H1 (cell line): Measurements from ENCODE around the gene TCF25. TPM values are rescaled to one million over a fixed set of nuclear protein-coding genes. Genes with fewer than 3 reads are reported as not detected.

Experiments
- CTCF ChIA-PET: fragments of 300-600 bp; sonication (Branson Sonifier 250); formaldehyde crosslinking; loops from one replicate; lab custom pipeline; 2021; ENCODE audit not compliant: partially characterized antibody; lab: Charles Lee
- POLR2A ChIA-PET: fragments of 300-600 bp; sonication (Branson Sonifier 250); formaldehyde crosslinking; loops from one replicate; lab custom pipeline; 2021; ENCODE audit warnings: inconsistent platforms; ENCODE audit not compliant: partially characterized antibody; lab: Charles Lee
- DNase-seq, 2 experiments: peaks; one replicate each; pipeline versions ENCODE4 v3.0.0 to v3.0.0-alpha.2; 2010 to 2022; ENCODE audit warnings: low spot score in 2 of 2, low read depth in 1 of 2, mixed read lengths in 1 of 2
- FAIRE-seq: peaks from 2 replicates; lab custom pipeline; 2011; peaks lifted over from hg19 to GRCh38; lab: Jason Lieb, UNC
- H2AFZ ChIP-seq: 2 replicates; pipeline ENCODE4 v1.8.1; 2012; ENCODE audit warnings: low read length, inconsistent platforms
- H2AK5ac ChIP-seq: 2 replicates; pipeline ENCODE4 v1.6.1; 2013; ENCODE audit warnings: low read depth, low read length
- H2BK120ac ChIP-seq: replicated peaks from 2 replicates; pipeline ENCODE3; 2013; ENCODE audit warnings: low read depth, low read length, inconsistent platforms
- H2BK12ac ChIP-seq: 2 replicates; pipeline ENCODE4 v1.6.1; 2013; ENCODE audit warnings: low read depth, low read length
- H2BK15ac ChIP-seq: 2 replicates; pipeline ENCODE4 v1.6.1; 2013; ENCODE audit warnings: low read length
- H2BK20ac ChIP-seq: 2 replicates; pipeline ENCODE4 v1.6.1; 2013; ENCODE audit warnings: low read length
- H2BK5ac ChIP-seq: 2 replicates; pipeline ENCODE4 v1.6.1; 2013; ENCODE audit warnings: low read depth, low read length
- H3K14ac ChIP-seq: 2 replicates; pipeline ENCODE4 v1.6.1; 2013; ENCODE audit warnings: inconsistent platforms; ENCODE audit not compliant: insufficient read length
- H3K18ac ChIP-seq: 2 replicates; pipeline ENCODE4 v1.6.1; 2013; ENCODE audit warnings: low read length; ENCODE audit errors: extremely low read depth
- H3K23ac ChIP-seq: 2 replicates; pipeline ENCODE4 v1.6.1; 2013; ENCODE audit warnings: inconsistent platforms; ENCODE audit not compliant: insufficient read length
- H3K23me2 ChIP-seq: 2 replicates; pipeline ENCODE4 v1.6.1; 2013; ENCODE audit warnings: low read depth, low read length
- H3K27ac ChIP-seq: 2 replicates; pipeline ENCODE4 v1.6.1; 2011; ENCODE audit warnings: low read depth, low read length, inconsistent platforms
- H3K27me3 ChIP-seq, 4 experiments: replicated peaks in 1 of 4; 1 replicate in 1 of 4; 2 replicates in 3 of 4; pipeline versions ENCODE4 v1.6.1 to v1.8.1; 2011 to 2013; ENCODE audit warnings: low read length in 3 of 4, mild to moderate bottlenecking in 3 of 4, inconsistent platforms in 2 of 4, mixed read lengths in 2 of 4, moderate library complexity in 1 of 4; ENCODE audit not compliant: control insufficient read depth in 3 of 4, insufficient read depth in 3 of 4; ENCODE audit errors: extremely low read depth in 1 of 4
- H3K36me3 ChIP-seq, 4 experiments: 2 replicates each; pipeline versions ENCODE4 v1.6.1 to v1.8.1; 2011 to 2013; ENCODE audit warnings: mild to moderate bottlenecking in 4 of 4, low read length in 3 of 4, moderate library complexity in 2 of 4, control low read depth in 1 of 4, inconsistent platforms in 1 of 4; ENCODE audit not compliant: insufficient read depth in 4 of 4, control insufficient read depth in 2 of 4
- H3K4ac ChIP-seq: replicated peaks from 2 replicates; pipeline ENCODE3; 2013; ENCODE audit warnings: low read length, low read depth, mixed read lengths, inconsistent platforms; ENCODE audit not compliant: insufficient read length
- H3K4me1 ChIP-seq, 4 experiments: replicated peaks in 1 of 4; 1 replicate in 1 of 4; 2 replicates in 3 of 4; pipeline versions ENCODE4 v1.6.1 to v1.8.1; 2011 to 2013; ENCODE audit warnings: low read length in 3 of 4, inconsistent platforms in 2 of 4, mixed read lengths in 1 of 4; ENCODE audit not compliant: insufficient read depth in 4 of 4, control insufficient read depth in 3 of 4
- H3K4me2 ChIP-seq, 2 experiments: 2 replicates each; pipeline versions ENCODE4 v1.6.1 to v1.8.1; 2011 to 2013; ENCODE audit warnings: low read depth in 2 of 2, low read length in 2 of 2, control low read depth in 1 of 2, inconsistent platforms in 1 of 2, mild to moderate bottlenecking in 1 of 2; ENCODE audit not compliant: insufficient read depth in 1 of 2
- H3K4me3 ChIP-seq, 4 experiments: fragments of 200-600, 300-600 bp in 1 of 4; sonication (generic), shearing (Covaris generic), sonication (Bioruptor Twin) in 1 of 4; 2 replicates each; pipeline versions ENCODE4 v1.5.1 to v1.8.1; 2011 to 2016; ENCODE audit warnings: low read length in 4 of 4, low read depth in 3 of 4, control low read depth in 2 of 4, inconsistent platforms in 2 of 4, mild to moderate bottlenecking in 2 of 4, mixed read lengths in 1 of 4, moderate library complexity in 1 of 4; ENCODE audit not compliant: insufficient read depth in 2 of 4; ENCODE audit errors: extremely low read depth in 1 of 4
- H3K56ac ChIP-seq: replicated peaks from 2 replicates; pipeline ENCODE3; 2013; ENCODE audit warnings: low read depth, mild to moderate bottlenecking, mixed read lengths, low read length, inconsistent platforms; ENCODE audit not compliant: insufficient read length
- H3K79me1 ChIP-seq: 2 replicates; pipeline ENCODE4 v1.6.1; 2013; ENCODE audit warnings: low read depth, low read length, control low read depth
- H3K79me2 ChIP-seq, 2 experiments: 2 replicates each; pipeline versions ENCODE4 v1.6.1 to v1.8.1; 2012 to 2013; ENCODE audit warnings: low read length in 2 of 2, mild to moderate bottlenecking in 2 of 2, inconsistent platforms in 1 of 2; ENCODE audit not compliant: insufficient read depth in 2 of 2, control insufficient read depth in 1 of 2
- H3K9ac ChIP-seq, 4 experiments: replicated peaks in 1 of 4; 1 replicate in 1 of 4; 2 replicates in 3 of 4; pipeline versions ENCODE4 v1.6.1 to v1.8.1; 2011 to 2013; ENCODE audit warnings: low read depth in 3 of 4, low read length in 3 of 4, control low read depth in 2 of 4, mild to moderate bottlenecking in 2 of 4, moderate library complexity in 2 of 4, inconsistent platforms in 1 of 4; ENCODE audit errors: extremely low read depth in 1 of 4
- H3K9me3 ChIP-seq, 2 experiments: 2 replicates each; pipeline versions ENCODE4 v1.6.1 to v1.8.1; 2012 to 2013; ENCODE audit warnings: mild to moderate bottlenecking in 2 of 2, moderate library complexity in 2 of 2, control low read depth in 1 of 2, inconsistent platforms in 1 of 2, low read depth in 1 of 2, low read length in 1 of 2, mixed read lengths in 1 of 2; ENCODE audit not compliant: insufficient read depth in 2 of 2
- H4K20me1 ChIP-seq, 2 experiments: replicated peaks in 1 of 2; 2 replicates each; pipeline versions ENCODE3 to v1.8.1; 2011 to 2013; ENCODE audit warnings: inconsistent platforms in 2 of 2, low read length in 2 of 2, mild to moderate bottlenecking in 1 of 2; ENCODE audit not compliant: insufficient read depth in 2 of 2, control insufficient read depth in 1 of 2
- H4K5ac ChIP-seq: 2 replicates; pipeline ENCODE4 v1.6.1; 2013; ENCODE audit warnings: low read length, low read depth, mixed read lengths, inconsistent platforms; ENCODE audit not compliant: insufficient read length
- H4K8ac ChIP-seq: 2 replicates; pipeline ENCODE4 v1.8.0; 2013; ENCODE audit warnings: mild to moderate bottlenecking, moderate library complexity, low read length, inconsistent platforms; ENCODE audit not compliant: insufficient read depth; ENCODE audit errors: extremely low read depth
- H4K91ac ChIP-seq: replicated peaks from 2 replicates; pipeline ENCODE3; 2013; ENCODE audit warnings: low read length, mixed read lengths, inconsistent platforms; ENCODE audit not compliant: insufficient read length
- TAF7 ChIP-seq: optimal IDR thresholded peaks from 2 replicates; pipeline ENCODE3; 2011; ENCODE audit warnings: low read depth, mild to moderate bottlenecking, inconsistent platforms, low read length, moderate library complexity, borderline replicate concordance
- WGBS, 2 experiments: shearing (Covaris generic) in 1 of 2; methylation state at CpG; one replicate each; pipeline versions ENCODE4 v1.1.6 to v1.1.7; 2013 to 2015; ENCODE audit warnings: low lambda C conversion rate in 2 of 2, mixed read lengths in 2 of 2, inconsistent platforms in 1 of 2, low coverage in 1 of 2, missing lambda C conversion rate in 1 of 2; ENCODE audit not compliant: insufficient replicate concordance in 2 of 2, insufficient coverage in 1 of 2, insufficient read length in 1 of 2; ENCODE audit errors: extremely low coverage in 1 of 2, missing lambda C conversion rate in 1 of 2; 5-methylcytosine and 5-hydroxymethylcytosine counted together
- polyA plus RNA-seq, 7 experiments: library from polyadenylated mRNA; depleted of rRNA in 3 of 7; stranded (reverse) in 5 of 7; unstranded in 2 of 7; fragments of >200 nt in 5 of 7; fragments of 200-250 nt in 2 of 7; gene quantifications; 1 replicate in 5 of 7; 2 replicates in 1 of 7; 4 replicates in 1 of 7; pipeline versions ENCODE4 v1.2.1 to v1.2.3, GENCODE V29; 2011 to 2013; ENCODE audit warnings: missing spikeins in 2 of 7, mixed read lengths in 2 of 7
- total RNA-seq: library from RNA; stranded (reverse); fragmentation: NEBNext Ultra II Directional; extraction: Animal tissue kit (Norgen Biotek cat#: 25700); gene quantifications from 2 replicates; pipeline ENCODE4 v1.2.1, GENCODE V29; 2021

The TCF25 gene
- total and polyA plus RNA-seq, 2 of the 8 experiments (the other 6 are each of a cell fraction or from before 2014, with no cell fraction given) = 78.1 to 102 TPM

DNA sequence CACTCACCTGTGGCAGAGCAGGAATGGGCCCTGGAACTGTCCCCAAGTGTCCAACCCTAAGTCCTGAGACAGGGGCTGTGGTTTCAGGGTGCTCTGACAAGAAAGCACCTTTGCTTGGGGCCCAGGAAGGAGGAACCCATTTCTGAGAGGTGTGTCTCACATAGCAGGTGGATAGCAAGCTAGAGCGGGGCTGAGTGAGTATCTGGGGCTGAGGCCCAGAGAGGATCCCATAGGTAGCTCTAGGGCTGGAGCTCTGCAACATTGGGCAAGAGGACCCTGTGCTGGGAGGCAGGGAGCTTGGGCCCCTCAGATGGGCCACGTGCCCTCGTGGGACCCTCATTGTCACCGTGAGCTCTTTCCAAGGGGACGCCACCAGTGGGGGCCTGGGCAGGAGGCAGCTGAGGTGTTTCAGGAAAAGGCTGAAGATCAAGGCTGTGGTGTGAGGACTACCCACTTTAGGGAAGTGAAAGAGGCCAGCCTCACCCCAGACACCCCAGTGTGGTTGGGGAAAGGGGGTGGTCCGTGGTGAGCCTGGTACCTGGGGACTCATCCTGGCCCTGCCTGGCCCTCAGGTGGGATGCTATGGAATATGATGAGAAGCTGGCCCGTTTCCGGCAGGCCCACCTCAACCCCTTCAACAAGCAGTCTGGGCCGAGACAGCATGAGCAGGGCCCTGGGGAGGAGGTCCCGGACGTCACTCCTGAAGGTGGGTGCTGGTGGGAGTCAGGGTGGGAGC, 80.4 kb downstream of the TCF25 start:
- TF ChIP-seq TAF7 = no peak
- H3K27me3 ChIP-seq = peaks cover 0 to 9% (median 4%) of the 10 kb centered on the region in 4 experiments; a peak in 4 of 7 replicates
- H3K4me2 ChIP-seq = no peak overlapping the region

More for the DNA sequence above, 80.4 kb downstream of the TCF25 start:
- H3K56ac ChIP-seq = no peak overlapping the region
- H2BK5ac ChIP-seq = no peak overlapping the region
- no peak overlapping the region for H3K4me3 ChIP-seq
- no peak for FAIRE-seq
- ChIA-PET CTCF (interaction anchor here (1.0 to 1.4 kb wide), 4 partner anchors 8 to 67 kb away, joined by 3 read pairs; no protein-coding TSS in a partner anchor), POLR2A (interaction anchor here (1.1 to 9.2 kb wide), 5 partner anchors 9 to 29 kb away, joined by 3 to 42 read pairs (median 6); partner anchors contain the start of gene TUBB3)
- H3K36me3 ChIP-seq = peaks cover 0 to 4% (median under 1%) of the 10 kb centered on the region in 4 experiments; a peak in 4 of 8 replicates
- no peak overlapping the region for H2AK5ac ChIP-seq
- peaks cover 5% of the 10 kb centered on the region; the same call in 1 of the 2 replicates for H3K23me2 ChIP-seq
- H3K4me1 ChIP-seq = peaks cover 0 to 6% (median under 1%) of the 10 kb centered on the region in 4 experiments; a peak in 5 of 7 replicates
- peaks cover 6 to 11% of the 10 kb centered on the region in 2 experiments for H4K20me1 ChIP-seq
- H2BK20ac ChIP-seq = no peak overlapping the region
- no peak overlapping the region for H2AFZ ChIP-seq
- H3K79me1 ChIP-seq = no peaks in the 10 kb centered on the region
- H4K8ac ChIP-seq = no peak overlapping the region
- H4K5ac ChIP-seq = no peak overlapping the region
- H3K9me3 ChIP-seq = no peaks in the 10 kb centered on the region
- H3K23ac ChIP-seq = no peak overlapping the region
- H2BK120ac ChIP-seq = no peak overlapping the region
- H3K14ac ChIP-seq = no peak overlapping the region
- no peak overlapping the region for H3K18ac ChIP-seq
- H4K91ac ChIP-seq = no peak overlapping the region
- H2BK12ac ChIP-seq = no peak overlapping the region
- no peak overlapping the region for H3K27ac ChIP-seq
- H3K4ac ChIP-seq = no peak overlapping the region
- 89% methylated on average over 11 of the region's 11 CpGs; no CpG with 5 or more reads in 1 of the 2 experiments for WGBS, 2 experiments
- DNase-seq = no peak
- no peaks in the 10 kb centered on the region for H3K79me2 ChIP-seq
- no peak overlapping the region for H3K9ac ChIP-seq
- no peak overlapping the region for H2BK15ac ChIP-seq
